Uterus (tissue), 2 donors: ENCODE data around the gene TPPP.

Experiments
- POLR2A ChIP-seq, 2 donors: fragments of 450-650 bp; IDR thresholded peaks; one replicate each; pipeline ENCODE4 v1.6.1; 2016; ENCODE audit warnings: antibody characterized with exemption in 2 of 2, mild to moderate bottlenecking in 1 of 2, moderate library complexity in 1 of 2
- TF ChIP-seq, protein P1 (sequence below), 4 experiments: fragments of 200-600 bp in 2 of 4; fragments of 450-650 bp in 2 of 4; sonication (generic) in 2 of 4; IDR thresholded peaks; one replicate each; pipeline ENCODE4 v1.5.1; 2016 to 2019; ENCODE audit warnings: antibody characterized with exemption in 4 of 4, mild to moderate bottlenecking in 2 of 4, moderate library complexity in 1 of 4

- TF ChIP-seq POLR2A (IDR thresholded peaks at IDR 0.05): no peak
- TF ChIP-seq, protein P1, sequence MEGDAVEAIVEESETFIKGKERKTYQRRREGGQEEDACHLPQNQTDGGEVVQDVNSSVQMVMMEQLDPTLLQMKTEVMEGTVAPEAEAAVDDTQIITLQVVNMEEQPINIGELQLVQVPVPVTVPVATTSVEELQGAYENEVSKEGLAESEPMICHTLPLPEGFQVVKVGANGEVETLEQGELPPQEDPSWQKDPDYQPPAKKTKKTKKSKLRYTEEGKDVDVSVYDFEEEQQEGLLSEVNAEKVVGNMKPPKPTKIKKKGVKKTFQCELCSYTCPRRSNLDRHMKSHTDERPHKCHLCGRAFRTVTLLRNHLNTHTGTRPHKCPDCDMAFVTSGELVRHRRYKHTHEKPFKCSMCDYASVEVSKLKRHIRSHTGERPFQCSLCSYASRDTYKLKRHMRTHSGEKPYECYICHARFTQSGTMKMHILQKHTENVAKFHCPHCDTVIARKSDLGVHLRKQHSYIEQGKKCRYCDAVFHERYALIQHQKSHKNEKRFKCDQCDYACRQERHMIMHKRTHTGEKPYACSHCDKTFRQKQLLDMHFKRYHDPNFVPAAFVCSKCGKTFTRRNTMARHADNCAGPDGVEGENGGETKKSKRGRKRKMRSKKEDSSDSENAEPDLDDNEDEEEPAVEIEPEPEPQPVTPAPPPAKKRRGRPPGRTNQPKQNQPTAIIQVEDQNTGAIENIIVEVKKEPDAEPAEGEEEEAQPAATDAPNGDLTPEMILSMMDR (IDR thresholded peaks at IDR 0.05): no peak
Measured at GRCh38 chr5:673161-673830, 19.9 kb downstream of the TPPP start.
